ENCODE measurements around the gene SELENOV. TPM values are rescaled to one million over a fixed set of nuclear protein-coding genes. Genes with fewer than 3 reads are reported as not detected.

The SELENOV gene
- polyA plus RNA-seq, 3 donors: not detected

GRCh38 chr19:39497701-39497995, 17.3 kb upstream of the SELENOV start:
- no peaks in the 10 kb centered on the region for H3K36me3 ChIP-seq (replicated peaks in 1 of 2; ENCODE audit: control insufficient read depth in 1 of 2, insufficient read depth in 2 of 2, low read length in 2 of 2)
- intact Hi-C loops (cut with micrococcal nuclease): loop anchor here in 1 of 2 donors (10.0 kb wide), 1 partner anchor 177 kb away; no protein-coding TSS in a partner anchor
- H3K27ac ChIP-seq (ENCODE audit: low read depth in 1 of 2, low read length in 2 of 2): no peak overlapping the region
- peaks cover 0 to 20% (median 3%) of the 10 kb centered on the region in 7 donors for H3K9me3 Mint-ChIP-seq
- H3K9ac ChIP-seq (ENCODE audit: insufficient read depth, low read length, poor library complexity, severe bottlenecking): no peak overlapping the region
- H3K27me3 ChIP-seq (ENCODE audit: control insufficient read depth in 2 of 2, insufficient read depth in 2 of 2, low read length in 2 of 2): peaks cover 30 to 60% of the 10 kb centered on the region in 2 donors
- H3K79me2 ChIP-seq (ENCODE audit: insufficient read depth, low read length): no peaks in the 10 kb centered on the region
- peaks cover 0 to 11% of the 10 kb centered on the region in 2 donors for H3K36me3 Mint-ChIP-seq
- H3K4me1 Mint-ChIP-seq: peaks cover 8% of the 10 kb centered on the region
- TF ChIP-seq CTCF (IDR thresholded peaks at IDR 0.05): no peak
- H2AFZ ChIP-seq (ENCODE audit: insufficient read depth, low read depth, low read length, poor library complexity, severe bottlenecking): peak overlapping the region; percentile 30
- no peak overlapping the region for H3K27ac Mint-ChIP-seq
- peaks cover 61 to 69% (median 64%) of the 10 kb centered on the region in 3 donors for H3K27me3 Mint-ChIP-seq (ENCODE audit: low read depth in 3 of 3)
- peaks cover 4 to 5% of the 10 kb centered on the region in 2 donors for H3K4me1 ChIP-seq (ENCODE audit: control insufficient read depth in 1 of 2, insufficient read depth in 2 of 2, low read length in 2 of 2)
- no peak for DNase-seq
- H3K9me3 ChIP-seq (replicated peaks in 1 of 2; ENCODE audit: control insufficient read depth in 1 of 2, insufficient read depth in 1 of 2, low read length in 2 of 2): peaks cover 0 to 7% of the 10 kb centered on the region in 2 donors
- H3K4me3 Mint-ChIP-seq: peak overlapping the region in 1 of 2 donors; percentile 86
- H3K4me3 ChIP-seq (replicated peaks in 1 of 3; ENCODE audit: low read depth in 2 of 3, low read length in 3 of 3): no peak overlapping the region
- no CpG with 5 or more reads among the region's 7 CpGs for WGBS (ENCODE audit: insufficient coverage)
- H3K4me2 ChIP-seq (replicated peaks; ENCODE audit: extremely low read depth, low read length, poor library complexity, severe bottlenecking): no peak overlapping the region
- H4K20me1 ChIP-seq (ENCODE audit: insufficient read depth, low read length): no peaks in the 10 kb centered on the region

GRCh38 chr19:39497996-39498797, 16.7 kb upstream of the SELENOV start:
- Histone ChIP-seq H4K20me1 (ENCODE audit: insufficient read depth, low read length) (no peaks in the 10 kb centered on the region), H3K4me2 (replicated peaks; ENCODE audit: extremely low read depth, low read length, poor library complexity, severe bottlenecking) (no peak overlapping the region), H3K27me3 (ENCODE audit: control insufficient read depth in 2 of 2, insufficient read depth in 2 of 2, low read length in 2 of 2) (peaks cover 30 to 60% of the 10 kb centered on the region in 2 donors), H3K4me1 (ENCODE audit: control insufficient read depth in 1 of 2, insufficient read depth in 2 of 2, low read length in 2 of 2) (peaks cover 5% of the 10 kb centered on the region in 2 donors), H2AFZ (ENCODE audit: insufficient read depth, low read depth, low read length, poor library complexity, severe bottlenecking) (peak overlapping the region; percentile 30), H3K36me3 (replicated peaks in 1 of 2; ENCODE audit: control insufficient read depth in 1 of 2, insufficient read depth in 2 of 2, low read length in 2 of 2) (no peaks in the 10 kb centered on the region), H3K79me2 (ENCODE audit: insufficient read depth, low read length) (no peaks in the 10 kb centered on the region), H3K4me3 (replicated peaks in 1 of 3; ENCODE audit: low read depth in 2 of 3, low read length in 3 of 3) (no peak overlapping the region), H3K27ac (ENCODE audit: low read depth in 1 of 2, low read length in 2 of 2) (no peak overlapping the region), H3K9ac (ENCODE audit: insufficient read depth, low read length, poor library complexity, severe bottlenecking) (no peak overlapping the region), H3K9me3 (replicated peaks in 1 of 2; ENCODE audit: control insufficient read depth in 1 of 2, insufficient read depth in 1 of 2, low read length in 2 of 2) (peaks cover 0 to 7% of the 10 kb centered on the region in 2 donors)
- Mint-ChIP-seq H3K27me3 (ENCODE audit: low read depth in 3 of 3) (peaks cover 65 to 73% (median 66%) of the 10 kb centered on the region in 3 donors), H3K4me1 (peaks cover 9% of the 10 kb centered on the region), H3K4me3 (peak overlapping the region in 1 of 2 donors; percentile 86), H3K9me3 (peaks cover 0 to 23% (median 7%) of the 10 kb centered on the region in 7 donors), H3K27ac (peak overlapping the region in 2 of 7 donors; percentile 16 to 33), H3K36me3 (peaks cover 0 to 11% of the 10 kb centered on the region in 2 donors)
- DNase-seq: no peak
- TF ChIP-seq CTCF (IDR thresholded peaks at IDR 0.05): no peak
- intact Hi-C loops (cut with micrococcal nuclease): loop anchor here in 1 of 2 donors (10.0 kb wide), 1 partner anchor 177 kb away; no protein-coding TSS in a partner anchor
- WGBS (ENCODE audit: insufficient coverage): 2% methylated on average over 28 of the region's 40 CpGs
